ENCODE data around the gene ARID1B. TPM values are rescaled to one million over a fixed set of nuclear protein-coding genes. Genes with fewer than 3 reads are reported as not detected.
A peak's percentile ranks its signal among the peaks of the same experiment; 100 is the strongest.

The ARID1B gene
- total and polyA plus RNA-seq, 7 donors: 8.4 to 115 (median 69.6) TPM

DNA sequence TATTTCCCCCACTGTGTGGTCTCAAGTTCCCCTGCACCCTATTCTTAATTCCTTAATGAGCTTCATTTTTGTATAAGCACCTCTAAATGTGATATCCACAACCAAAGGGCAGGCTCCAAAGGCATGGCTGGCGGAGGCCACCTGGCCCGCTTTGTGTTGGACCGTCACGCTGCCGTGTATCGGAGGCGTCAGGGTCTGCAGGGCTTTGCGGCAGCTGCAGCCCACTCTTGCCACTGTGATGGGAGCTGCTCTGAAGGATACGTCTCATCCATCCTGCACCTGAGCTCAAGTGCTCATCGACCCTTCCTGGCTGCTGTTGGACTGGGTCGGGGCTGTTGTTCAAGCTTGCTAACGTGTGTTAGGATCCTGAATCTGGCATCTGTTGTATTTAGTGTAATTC is 177.6 kb downstream of the ARID1B start:
- Histone ChIP-seq H3K4me1 (peaks cover 0 to 70% (median 64%) of the 10 kb centered on the region in 4 donors), H3K36me3 (no peaks in the 10 kb centered on the region), H3K9me3 (no peaks in the 10 kb centered on the region), H3K27me3 (no peaks in the 10 kb centered on the region), H3K27ac (peak overlapping the region in 3 of 4 donors; percentile 62 to 73 (median 72)), H3K4me3 (no peak overlapping the region)
- 98% methylated on average over 12 of the region's 12 CpGs for WGBS, 2 donors
- TF ChIP-seq EP300 (IDR thresholded peaks at IDR 0.05) (no peak), POLR2AphosphoS5 (IDR thresholded peaks at IDR 0.05) (no peak), POLR2A (IDR thresholded peaks at IDR 0.05) (no peak)
- TF ChIP-seq, protein P1, sequence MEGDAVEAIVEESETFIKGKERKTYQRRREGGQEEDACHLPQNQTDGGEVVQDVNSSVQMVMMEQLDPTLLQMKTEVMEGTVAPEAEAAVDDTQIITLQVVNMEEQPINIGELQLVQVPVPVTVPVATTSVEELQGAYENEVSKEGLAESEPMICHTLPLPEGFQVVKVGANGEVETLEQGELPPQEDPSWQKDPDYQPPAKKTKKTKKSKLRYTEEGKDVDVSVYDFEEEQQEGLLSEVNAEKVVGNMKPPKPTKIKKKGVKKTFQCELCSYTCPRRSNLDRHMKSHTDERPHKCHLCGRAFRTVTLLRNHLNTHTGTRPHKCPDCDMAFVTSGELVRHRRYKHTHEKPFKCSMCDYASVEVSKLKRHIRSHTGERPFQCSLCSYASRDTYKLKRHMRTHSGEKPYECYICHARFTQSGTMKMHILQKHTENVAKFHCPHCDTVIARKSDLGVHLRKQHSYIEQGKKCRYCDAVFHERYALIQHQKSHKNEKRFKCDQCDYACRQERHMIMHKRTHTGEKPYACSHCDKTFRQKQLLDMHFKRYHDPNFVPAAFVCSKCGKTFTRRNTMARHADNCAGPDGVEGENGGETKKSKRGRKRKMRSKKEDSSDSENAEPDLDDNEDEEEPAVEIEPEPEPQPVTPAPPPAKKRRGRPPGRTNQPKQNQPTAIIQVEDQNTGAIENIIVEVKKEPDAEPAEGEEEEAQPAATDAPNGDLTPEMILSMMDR (IDR thresholded peaks at IDR 0.05): no peak
- intact Hi-C loops (cut with DNase I): loop anchor here (5.0 kb wide), 3 partner anchors 67 to 232 kb away; partner anchors contain the start of gene ARID1B
- DNase-seq: no peak

- no peaks in the 10 kb centered on the region for H3K36me3 ChIP-seq
- peak; percentile 84 for DNase-seq
- H3K27ac ChIP-seq: peak overlapping the region; percentile 21 to 73 (median 67)
- H3K9me3 ChIP-seq: no peaks in the 10 kb centered on the region
- H3K27me3 ChIP-seq: no peaks in the 10 kb centered on the region
- intact Hi-C loops (cut with DNase I): loop anchor here (5.0 kb wide), 3 partner anchors 67 to 232 kb away; partner anchors contain the start of gene ARID1B
- no peak overlapping the region for H3K4me3 ChIP-seq
- WGBS, 2 donors: 41 to 60% methylated on average over 6 of the region's 6 CpGs
- TF ChIP-seq POLR2AphosphoS5 (IDR thresholded peaks at IDR 0.05) (peak in 2 of 4 donors; percentile 17 to 36), EP300 (IDR thresholded peaks at IDR 0.05) (no peak), POLR2A (IDR thresholded peaks at IDR 0.05) (no peak)
- peaks cover 0 to 64% (median 62%) of the 10 kb centered on the region in 4 donors for H3K4me1 ChIP-seq
These were observed 178.5 kb downstream of the ARID1B start for GRCh38 chr6:156955494-156956183.

DNA sequence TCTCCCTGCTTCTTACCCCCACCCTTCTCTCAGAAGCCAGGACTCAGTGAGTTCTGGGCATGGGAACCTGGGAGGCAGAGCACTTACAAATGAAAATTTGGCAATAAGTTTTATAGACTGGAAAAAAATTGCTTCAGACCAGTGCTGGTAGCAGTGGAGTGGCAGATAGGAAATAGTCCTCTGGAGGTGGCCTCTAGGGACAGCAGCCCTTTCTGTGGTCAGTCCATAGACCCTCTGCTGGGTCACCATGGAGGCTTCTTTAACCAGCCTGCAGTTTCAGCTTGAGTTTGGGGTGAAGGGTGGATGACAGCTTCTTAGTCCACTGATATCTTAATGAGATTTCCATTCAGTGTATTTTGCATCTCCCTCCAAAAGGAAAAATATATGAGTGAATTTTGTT is 179.1 kb downstream of the ARID1B start:
- TF ChIP-seq, protein P1 (IDR thresholded peaks at IDR 0.05): no peak
- TF ChIP-seq POLR2A (IDR thresholded peaks at IDR 0.05): no peak
- TF ChIP-seq EP300 (IDR thresholded peaks at IDR 0.05): no peak
- Histone ChIP-seq H3K27ac (peak overlapping the region; percentile 21 to 73 (median 67)), H3K4me1 (peaks cover 0 to 64% (median 62%) of the 10 kb centered on the region in 4 donors)

GRCh38 chr6:156957931-156958547 is 180.9 kb downstream of the ARID1B start:
- peaks cover 0 to 55% (median 51%) of the 10 kb centered on the region in 4 donors for H3K4me1 ChIP-seq
- intact Hi-C loops (cut with DNase I): loop anchor here (5.0 kb wide), 3 partner anchors 64 to 229 kb away; partner anchors contain the start of gene ARID1B
- TF ChIP-seq, protein P1 (IDR thresholded peaks at IDR 0.05): no peak
- TF ChIP-seq EP300 (IDR thresholded peaks at IDR 0.05) (no peak), POLR2AphosphoS5 (IDR thresholded peaks at IDR 0.05) (no peak), POLR2A (IDR thresholded peaks at IDR 0.05) (no peak)
- H3K36me3 ChIP-seq: no peaks in the 10 kb centered on the region
- no peaks in the 10 kb centered on the region for H3K27me3 ChIP-seq
- H3K27ac ChIP-seq: peak overlapping the region in 1 of 4 donors; percentile 72
- DNase-seq: no peak
- H3K4me3 ChIP-seq: no peak overlapping the region
- H3K9me3 ChIP-seq: no peaks in the 10 kb centered on the region
- 81 to 85% methylated on average over 3 of the region's 3 CpGs for WGBS, 2 donors

More for the DNA sequence above, 179.1 kb downstream of the ARID1B start:
- Histone ChIP-seq H3K27me3 (no peaks in the 10 kb centered on the region), H3K36me3 (no peaks in the 10 kb centered on the region), H3K9me3 (no peaks in the 10 kb centered on the region), H3K4me3 (no peak overlapping the region)
- intact Hi-C loops (cut with DNase I): loop anchor here (5.0 kb wide), 3 partner anchors 66 to 231 kb away; partner anchors contain the start of gene ARID1B
- DNase-seq: no peak

GRCh38 chr6:156960525-156960924 is 183.3 kb downstream of the ARID1B start:
- H3K27ac ChIP-seq: no peak overlapping the region
- TF ChIP-seq POLR2AphosphoS5 (IDR thresholded peaks at IDR 0.05) (no peak), POLR2A (IDR thresholded peaks at IDR 0.05) (no peak)
- H3K4me3 ChIP-seq: no peak overlapping the region
- intact Hi-C loops (cut with DNase I): no loop called here
- H3K9me3 ChIP-seq: no peaks in the 10 kb centered on the region
- H3K27me3 ChIP-seq: no peaks in the 10 kb centered on the region
- no peak for DNase-seq
- H3K4me1 ChIP-seq: peaks cover 0 to 51% (median 47%) of the 10 kb centered on the region in 4 donors
- H3K36me3 ChIP-seq: no peaks in the 10 kb centered on the region
